Hepatocyte (in vitro differentiated cells): ENCODE measurements around the gene EXOC2.

Experiments
- CTCF ChIP-seq: fragments of 200-600 bp; sonication (generic); IDR thresholded peaks from 2 replicates; pipeline ENCODE4 v1.5.1; 2016; ENCODE audit warnings: antibody characterized with exemption, mild to moderate bottlenecking; ENCODE audit not compliant: poor library complexity
- EZH2 ChIP-seq: fragments of 200-600 bp; sonication (generic); IDR thresholded peaks from 2 replicates; pipeline ENCODE4 v1.6.1; 2016; ENCODE audit warnings: antibody characterized with exemption, mild to moderate bottlenecking, borderline replicate concordance
- EZH2phosphoT487 ChIP-seq: fragments of 200-600 bp; sonication (generic); IDR thresholded peaks from one replicate; pipeline ENCODE4 v1.6.1; 2018; ENCODE audit warnings: antibody characterized with exemption, mild to moderate bottlenecking, low read depth, moderate library complexity; ENCODE audit not compliant: unreplicated experiment, severe bottlenecking

GRCh38 chr6:470051-470900 is 222.7 kb downstream of the EXOC2 start:
- TF ChIP-seq CTCF (no peak), EZH2phosphoT487 (no peak), EZH2 (no peak)
